ENCODE results near the gene HOXB3. TPM values are rescaled to one million over a fixed set of nuclear protein-coding genes. Genes with fewer than 3 reads are reported as not detected.
A peak's percentile ranks its signal among the peaks of the same experiment; 100 is the strongest.

HOXB3 gene
- total RNA-seq, 1 donor from 2014 or later = not detected

DNA sequence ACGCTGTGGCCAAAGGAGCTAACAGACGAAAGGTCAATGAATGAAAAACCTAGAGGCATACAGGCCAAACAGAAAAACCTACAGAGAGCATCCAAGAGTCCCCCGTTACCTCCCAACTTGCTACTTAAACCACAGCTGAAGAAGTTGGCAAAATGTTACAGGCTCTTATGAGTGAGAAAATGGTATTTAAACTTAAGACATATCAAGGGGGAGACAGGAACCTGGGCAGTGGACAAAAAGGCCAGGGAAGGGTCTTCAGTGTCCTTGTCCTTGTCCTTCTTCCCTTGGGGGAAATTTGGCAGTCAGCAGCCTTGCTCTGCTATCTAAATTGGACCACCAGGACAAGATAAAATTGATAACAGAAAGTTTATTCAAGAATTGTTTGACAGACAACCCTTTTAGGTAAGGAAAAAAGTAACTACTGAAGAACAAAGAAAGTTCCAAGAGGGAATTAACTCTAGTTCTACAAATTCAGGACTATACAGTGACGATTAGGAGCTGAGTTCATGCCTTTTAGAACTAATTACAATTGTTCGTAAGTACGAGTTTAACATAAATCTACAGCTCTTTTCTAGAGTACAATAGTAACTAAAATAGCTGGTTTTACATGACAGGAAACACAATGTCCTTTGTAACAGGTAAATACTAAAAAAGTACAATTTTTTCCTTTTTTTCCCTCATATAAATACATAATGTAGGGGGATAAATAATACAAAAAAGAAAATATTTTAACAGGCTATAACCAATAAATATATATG is 41.3 kb downstream of the HOXB3 start:
- peaks cover 7% of the 10 kb centered on the region for H3K4me1 Mint-ChIP-seq
- Histone ChIP-seq H3K4me2 (no peak overlapping the region), H3K27ac (no peak overlapping the region), H3F3A (ENCODE audit: low read depth) (peaks cover 4% of the 10 kb centered on the region), H2AFZ (replicated peaks) (no peak overlapping the region), H3K27me3 (peaks cover 100% of the 10 kb centered on the region), H3K4me3 (no peak overlapping the region), H3K9me3 (ENCODE audit: low read depth) (no peaks in the 10 kb centered on the region), H4K20me1 (ENCODE audit: low read depth) (peaks cover 98% of the 10 kb centered on the region), H3K4me1 (no peaks in the 10 kb centered on the region), H3K9ac (no peak overlapping the region), H3K79me2 (ENCODE audit: low read depth) (no peaks in the 10 kb centered on the region), H3K36me3 (no peaks in the 10 kb centered on the region)
- TF ChIP-seq EZH2phosphoT487 (IDR thresholded peaks at IDR 0.05) (peak; percentile 65), CTCF (IDR thresholded peaks at IDR 0.05) (no peak)
- no peak overlapping the region for H3K4me3 Mint-ChIP-seq
- H3K27me3 Mint-ChIP-seq (ENCODE audit: insufficient read depth, low read depth) = peaks cover 91% of the 10 kb centered on the region
- no peaks in the 10 kb centered on the region for H3K36me3 Mint-ChIP-seq
- no peak overlapping the region for H3K27ac Mint-ChIP-seq
- no peak for DNase-seq (ENCODE audit: low spot score)
- H3K9me3 Mint-ChIP-seq = peaks cover 9% of the 10 kb centered on the region

GRCh38 chr17:48547808-48548522 is 42.1 kb downstream of the HOXB3 start:
- TF ChIP-seq EZH2 (IDR thresholded peaks at IDR 0.05) (peak; percentile 75), CTCF (IDR thresholded peaks at IDR 0.05) (no peak)
- Histone ChIP-seq H3K9ac (no peak overlapping the region), H3K36me3 (no peaks in the 10 kb centered on the region), H3K4me3 (no peak overlapping the region), H3K27ac (no peak overlapping the region), H3K4me1 (no peaks in the 10 kb centered on the region), H3K9me3 (ENCODE audit: low read depth) (no peaks in the 10 kb centered on the region), H2AFZ (replicated peaks) (no peak overlapping the region), H4K20me1 (ENCODE audit: low read depth) (peaks cover 98% of the 10 kb centered on the region), H3K27me3 (peaks cover 100% of the 10 kb centered on the region), H3K4me2 (no peak overlapping the region), H3F3A (ENCODE audit: low read depth) (peaks cover 4% of the 10 kb centered on the region), H3K79me2 (ENCODE audit: low read depth) (no peaks in the 10 kb centered on the region)
- H3K9me3 Mint-ChIP-seq = peaks cover 9% of the 10 kb centered on the region
- H3K36me3 Mint-ChIP-seq = no peaks in the 10 kb centered on the region
- H3K27ac Mint-ChIP-seq = no peak overlapping the region
- peak; percentile 56 for DNase-seq (ENCODE audit: low spot score)
- H3K4me3 Mint-ChIP-seq = peak overlapping the region; percentile 43
- peaks cover 7% of the 10 kb centered on the region for H3K4me1 Mint-ChIP-seq
- H3K27me3 Mint-ChIP-seq (ENCODE audit: insufficient read depth, low read depth) = peaks cover 89% of the 10 kb centered on the region

DNA sequence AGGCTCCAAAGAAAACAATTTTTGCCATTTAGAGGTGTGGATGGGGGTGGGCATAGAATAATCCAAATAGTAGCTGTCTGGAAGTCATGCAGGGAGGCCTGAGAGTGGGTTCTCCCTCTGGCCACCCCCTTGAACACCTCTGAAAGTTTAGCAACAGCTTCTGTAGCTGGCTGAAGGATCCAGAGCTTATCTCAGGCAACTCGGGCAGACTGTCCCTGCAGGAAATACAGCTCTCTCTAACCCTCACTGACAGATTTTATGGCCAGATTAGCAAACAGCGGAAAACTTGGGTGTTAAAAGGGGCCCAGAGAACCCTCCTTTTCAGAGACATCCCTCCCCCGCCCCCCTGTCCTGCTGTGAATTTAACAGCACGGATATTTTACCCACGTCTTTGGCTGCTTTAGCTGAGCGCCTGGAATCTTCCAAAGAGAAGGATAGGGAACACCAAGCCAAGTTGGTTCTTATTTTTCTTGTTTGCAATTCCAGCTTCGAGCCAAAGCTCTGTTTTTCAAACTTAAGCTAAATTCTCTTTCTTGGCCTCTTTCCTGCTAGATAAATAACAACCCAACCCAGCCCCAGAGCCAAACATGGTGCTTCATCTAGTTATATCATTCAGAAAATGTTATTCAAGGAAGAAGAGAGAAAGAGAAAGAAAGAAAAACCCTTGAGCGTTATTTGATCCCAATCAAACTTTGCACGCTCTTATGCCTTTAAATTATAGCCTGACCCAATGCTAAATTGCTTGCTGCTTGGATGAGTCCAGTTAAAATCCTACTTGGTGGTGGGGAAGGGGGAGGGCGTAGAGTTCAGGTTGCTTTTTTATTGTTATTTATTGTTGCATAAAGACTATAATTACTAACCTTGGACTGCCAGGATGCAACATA is 42.9 kb downstream of the HOXB3 start:
- DNase-seq (ENCODE audit: low spot score) = no peak
- TF ChIP-seq EZH2 (IDR thresholded peaks at IDR 0.05) (peak; percentile 78), CTCF (IDR thresholded peaks at IDR 0.05) (no peak), EZH2phosphoT487 (IDR thresholded peaks at IDR 0.05) (no peak)
- Histone ChIP-seq H3K9ac (no peak overlapping the region), H3K27me3 (peaks cover 100% of the 10 kb centered on the region), H3K36me3 (no peaks in the 10 kb centered on the region), H3K4me2 (no peak overlapping the region), H3K9me3 (ENCODE audit: low read depth) (no peaks in the 10 kb centered on the region), H2AFZ (replicated peaks) (no peak overlapping the region), H4K20me1 (ENCODE audit: low read depth) (peaks cover 98% of the 10 kb centered on the region), H3K4me3 (no peak overlapping the region), H3K27ac (no peak overlapping the region), H3K4me1 (no peaks in the 10 kb centered on the region), H3K79me2 (ENCODE audit: low read depth) (no peaks in the 10 kb centered on the region), H3F3A (ENCODE audit: low read depth) (peaks cover 8% of the 10 kb centered on the region)
- H3K27me3 Mint-ChIP-seq (ENCODE audit: insufficient read depth, low read depth) = peaks cover 89% of the 10 kb centered on the region
- H3K36me3 Mint-ChIP-seq = no peaks in the 10 kb centered on the region
- H3K9me3 Mint-ChIP-seq = peaks cover 11% of the 10 kb centered on the region
- H3K4me3 Mint-ChIP-seq = peak overlapping the region; percentile 43
- peaks cover 11% of the 10 kb centered on the region for H3K4me1 Mint-ChIP-seq
- H3K27ac Mint-ChIP-seq = no peak overlapping the region

All from neural progenitor cell (in vitro differentiated cells).